GM23338 (cell line): Measurements from ENCODE around the gene HHAT. TPM values are rescaled to one million over a fixed set of nuclear protein-coding genes. Genes with fewer than 3 reads are reported as not detected.

Experiments
- ATAC-seq: fragments of 200-7000 bp; cut with Tn5 transposase; 3 replicates; pipeline ENCODE4 v1.9.1; 2020
- DNase-seq: peaks from one replicate; pipeline ENCODE4 v3.0.0-alpha.2; 2015; ENCODE audit warnings: low spot score
- H2AFZ ChIP-seq: fragments of 200-600 bp; sonication (generic); 2 replicates; pipeline ENCODE4 v1.8.0; 2016; ENCODE audit warnings: antibody characterized with exemption, mild to moderate bottlenecking, moderate library complexity
- H3F3A ChIP-seq: fragments of 200-600 bp; sonication (generic); replicated peaks from 2 replicates; pipeline ENCODE4 v1.8.0; 2017; ENCODE audit warnings: antibody characterized with exemption, mixed run types, low read depth
- H3K27ac ChIP-seq: fragments of 200-600 bp; sonication (generic); 2 replicates; pipeline ENCODE4 v1.6.1; 2016; ENCODE audit warnings: low read depth
- H3K27me3 ChIP-seq: fragments of 200-600 bp; sonication (generic); 2 replicates; pipeline ENCODE4 v1.8.0; 2016; ENCODE audit warnings: mild to moderate bottlenecking, mixed run types, moderate library complexity; ENCODE audit not compliant: insufficient read depth
- H3K36me3 ChIP-seq: fragments of 200-600 bp; sonication (generic); 2 replicates; pipeline ENCODE4 v1.8.0; 2016; ENCODE audit warnings: mild to moderate bottlenecking; ENCODE audit not compliant: insufficient read depth
- H3K4me1 ChIP-seq: fragments of 200-600 bp; sonication (generic); 2 replicates; pipeline ENCODE4 v1.8.0; 2016; ENCODE audit warnings: mild to moderate bottlenecking, moderate library complexity; ENCODE audit not compliant: insufficient read depth
- H3K4me2 ChIP-seq: fragments of 200-600 bp; sonication (generic); 2 replicates; pipeline ENCODE4 v1.7.1; 2017; ENCODE audit warnings: mixed run types
- H3K4me3 ChIP-seq: fragments of 200-600 bp; sonication (generic); 2 replicates; pipeline ENCODE4 v1.6.1; 2016; ENCODE audit warnings: mixed run types
- H3K79me2 ChIP-seq: fragments of 200-600 bp; sonication (generic); replicated peaks from 2 replicates; pipeline ENCODE4 v1.8.0; 2017; ENCODE audit warnings: mild to moderate bottlenecking; ENCODE audit not compliant: insufficient read depth
- H3K9me2 ChIP-seq: fragments of 200-600 bp; sonication (generic); 2 replicates; pipeline ENCODE4 v1.8.0; 2017; ENCODE audit not compliant: insufficient read depth
- H4K20me1 ChIP-seq: fragments of 200-600 bp; sonication (generic); replicated peaks from 2 replicates; pipeline ENCODE4 v1.8.0; 2017; ENCODE audit warnings: mild to moderate bottlenecking; ENCODE audit not compliant: insufficient read depth
- H3K27ac Mint-ChIP-seq: 2 replicates; pipeline ENCODE4 v1.8.0; 2020; ENCODE audit warnings: inconsistent platforms, mild to moderate bottlenecking, moderate library complexity, mixed read lengths
- H3K27me3 Mint-ChIP-seq: 3 replicates; pipeline ENCODE4 v1.8.0; 2022; ENCODE audit warnings: low read depth, mild to moderate bottlenecking, moderate library complexity, mixed read lengths, inconsistent platforms; ENCODE audit not compliant: insufficient read depth, poor library complexity
- H3K36me3 Mint-ChIP-seq: 3 replicates; pipeline ENCODE4 v1.8.0; 2021; ENCODE audit warnings: low read depth, mild to moderate bottlenecking, inconsistent platforms, moderate library complexity, mixed read lengths
- H3K4me1 Mint-ChIP-seq: 3 replicates; pipeline ENCODE4 v1.8.0; 2020; ENCODE audit warnings: mild to moderate bottlenecking, inconsistent platforms, mixed read lengths
- H3K4me3 Mint-ChIP-seq: 3 replicates; pipeline ENCODE4 v1.8.0; 2021; ENCODE audit warnings: moderate library complexity, mild to moderate bottlenecking, inconsistent platforms, mixed read lengths
- H3K9me3 Mint-ChIP-seq: 3 replicates; pipeline ENCODE4 v1.8.0; 2020; ENCODE audit warnings: moderate library complexity, mild to moderate bottlenecking, inconsistent platforms, mixed read lengths
- CREB1 ChIP-seq: fragments of 250-450 bp; sonication (Bioruptor Pico); IDR thresholded peaks from 2 replicates; pipeline ENCODE4 v1.5.0; 2020; ENCODE audit warnings: low read depth, mild to moderate bottlenecking, moderate library complexity
- CTCF ChIP-seq, 2 experiments: fragments of 200-600 bp in 1 of 2; sonication (generic) in 1 of 2; conservative IDR thresholded peaks; 2 replicates each; pipeline versions ENCODE4 v1.5.1 to v1.6.1; 2016 to 2017; ENCODE audit warnings: antibody characterized with exemption in 2 of 2, low read depth in 2 of 2, mild to moderate bottlenecking in 2 of 2, moderate library complexity in 1 of 2
- ETS1 ChIP-seq: IDR thresholded peaks from 2 replicates; pipeline ENCODE4 v1.6.1; 2016; ENCODE audit warnings: antibody characterized with exemption
- EZH2phosphoT487 ChIP-seq: fragments of 200-600 bp; sonication (generic); IDR thresholded peaks from one replicate; pipeline ENCODE4 v1.8.1; 2018; ENCODE audit warnings: antibody characterized with exemption; ENCODE audit not compliant: unreplicated experiment
- NANOG ChIP-seq: IDR thresholded peaks from 2 replicates; pipeline ENCODE4 v1.6.1; 2016; ENCODE audit warnings: antibody characterized with exemption, borderline replicate concordance
- POLR2AphosphoS5 ChIP-seq: IDR thresholded peaks from 2 replicates; pipeline ENCODE4 v1.6.1; 2016; ENCODE audit warnings: antibody characterized with exemption, low read depth
- REST ChIP-seq: IDR thresholded peaks from one replicate; pipeline ENCODE4 v1.6.1; 2018; ENCODE audit warnings: antibody characterized with exemption; ENCODE audit not compliant: unreplicated experiment
- STAT1 ChIP-seq: IDR thresholded peaks from one replicate; pipeline ENCODE4 v1.6.1; 2016; ENCODE audit warnings: antibody characterized with exemption; ENCODE audit not compliant: unreplicated experiment
- ZNF114 ChIP-seq: fragments of 250-450 bp; sonication (Bioruptor Pico); IDR thresholded peaks from 2 replicates; pipeline ENCODE4 v1.5.0; 2020; ENCODE audit warnings: mild to moderate bottlenecking, moderate library complexity
- ZNF462 ChIP-seq: fragments of 250-450 bp; sonication (Bioruptor Pico); IDR thresholded peaks from 2 replicates; pipeline ENCODE4 v1.5.0; 2020; ENCODE audit warnings: mild to moderate bottlenecking, moderate library complexity
- polyA plus RNA-seq: library from polyadenylated mRNA; unstranded; fragments of >200 nt; fragmentation: Nextera tagmentation; extraction: Ambion mirVana; gene quantifications from 2 replicates; pipeline ENCODE4 v1.2.1, GENCODE V29; 2016
- total RNA-seq: library from RNA; depleted of rRNA; stranded (reverse); fragments of >200 nt; shearing (Covaris generic); gene quantifications from 2 replicates; pipeline ENCODE4 v1.2.3, GENCODE V29; 2014

HHAT gene
- total and polyA plus RNA-seq, 2 experiments from 2014 or later = 0.11 to 0.66 TPM

GRCh38 chr1:210288116-210288515 is 40.6 kb upstream of the HHAT start:
- H3K36me3 ChIP-seq = no peaks in the 10 kb centered on the region
- no peaks in the 10 kb centered on the region for H3F3A ChIP-seq
- no peak for ATAC-seq
- Mint-ChIP-seq H3K4me1 (peaks cover 15% of the 10 kb centered on the region; the same call in 2 of the 3 replicates), H3K36me3 (no peaks in the 10 kb centered on the region), H3K27me3 (peaks cover 8% of the 10 kb centered on the region), H3K9me3 (no peaks in the 10 kb centered on the region), H3K27ac (no peak overlapping the region), H3K4me3 (no peak overlapping the region)
- H3K4me3 ChIP-seq = no peak overlapping the region
- no peak overlapping the region for H3K27ac ChIP-seq
- peaks cover 16% of the 10 kb centered on the region for H3K27me3 ChIP-seq
- peaks cover 12% of the 10 kb centered on the region for H3K4me1 ChIP-seq
- DNase-seq = no peak
- no peak overlapping the region for H2AFZ ChIP-seq
- no peaks in the 10 kb centered on the region for H3K9me2 ChIP-seq
- H3K4me2 ChIP-seq = no peak overlapping the region
- no peaks in the 10 kb centered on the region for H3K79me2 ChIP-seq
- no peak for TF ChIP-seq NANOG
- TF ChIP-seq STAT1 = no peak
- no peak for TF ChIP-seq ETS1
- no peak for TF ChIP-seq ZNF462 (CRISPR knock-in tag)
- no peak for TF ChIP-seq REST
- no peak for TF ChIP-seq CREB1 (CRISPR knock-in tag)
- TF ChIP-seq POLR2AphosphoS5 = no peak
- TF ChIP-seq CTCF (conservative IDR thresholded peaks at IDR 0.05; ENCODE audit: low read depth in 2 of 2) = no peak
- no peak for TF ChIP-seq EZH2phosphoT487
- no peak for TF ChIP-seq ZNF114 (CRISPR knock-in tag)
- no peaks in the 10 kb centered on the region for H4K20me1 ChIP-seq
